ENCODE measurements around the gene ETV2.

- TF ChIP-seq ZNF384 (IDR thresholded peaks at IDR 0.05) (no peak), ARNT (IDR thresholded peaks at IDR 0.05) (no peak)
These were observed 18.8 kb upstream of the ETV2 start for GRCh38 chr19:35622750-35623149.
